Kasumi-1 (cell line): ENCODE results near the gene LRRC4B.
"Not testable (repeated sequence)": the region's sequence is repeated elsewhere in the genome, so short reads cannot be mapped to it uniquely, and the experiment has no call there.

ENCODE experiments used
- DNase-seq, 2 experiments: peaks; one replicate each; lab custom pipeline; 2025; lab: John Stamatoyannopoulos, UW

The LRRC4B gene, protein sequence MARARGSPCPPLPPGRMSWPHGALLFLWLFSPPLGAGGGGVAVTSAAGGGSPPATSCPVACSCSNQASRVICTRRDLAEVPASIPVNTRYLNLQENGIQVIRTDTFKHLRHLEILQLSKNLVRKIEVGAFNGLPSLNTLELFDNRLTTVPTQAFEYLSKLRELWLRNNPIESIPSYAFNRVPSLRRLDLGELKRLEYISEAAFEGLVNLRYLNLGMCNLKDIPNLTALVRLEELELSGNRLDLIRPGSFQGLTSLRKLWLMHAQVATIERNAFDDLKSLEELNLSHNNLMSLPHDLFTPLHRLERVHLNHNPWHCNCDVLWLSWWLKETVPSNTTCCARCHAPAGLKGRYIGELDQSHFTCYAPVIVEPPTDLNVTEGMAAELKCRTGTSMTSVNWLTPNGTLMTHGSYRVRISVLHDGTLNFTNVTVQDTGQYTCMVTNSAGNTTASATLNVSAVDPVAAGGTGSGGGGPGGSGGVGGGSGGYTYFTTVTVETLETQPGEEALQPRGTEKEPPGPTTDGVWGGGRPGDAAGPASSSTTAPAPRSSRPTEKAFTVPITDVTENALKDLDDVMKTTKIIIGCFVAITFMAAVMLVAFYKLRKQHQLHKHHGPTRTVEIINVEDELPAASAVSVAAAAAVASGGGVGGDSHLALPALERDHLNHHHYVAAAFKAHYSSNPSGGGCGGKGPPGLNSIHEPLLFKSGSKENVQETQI

DNA sequence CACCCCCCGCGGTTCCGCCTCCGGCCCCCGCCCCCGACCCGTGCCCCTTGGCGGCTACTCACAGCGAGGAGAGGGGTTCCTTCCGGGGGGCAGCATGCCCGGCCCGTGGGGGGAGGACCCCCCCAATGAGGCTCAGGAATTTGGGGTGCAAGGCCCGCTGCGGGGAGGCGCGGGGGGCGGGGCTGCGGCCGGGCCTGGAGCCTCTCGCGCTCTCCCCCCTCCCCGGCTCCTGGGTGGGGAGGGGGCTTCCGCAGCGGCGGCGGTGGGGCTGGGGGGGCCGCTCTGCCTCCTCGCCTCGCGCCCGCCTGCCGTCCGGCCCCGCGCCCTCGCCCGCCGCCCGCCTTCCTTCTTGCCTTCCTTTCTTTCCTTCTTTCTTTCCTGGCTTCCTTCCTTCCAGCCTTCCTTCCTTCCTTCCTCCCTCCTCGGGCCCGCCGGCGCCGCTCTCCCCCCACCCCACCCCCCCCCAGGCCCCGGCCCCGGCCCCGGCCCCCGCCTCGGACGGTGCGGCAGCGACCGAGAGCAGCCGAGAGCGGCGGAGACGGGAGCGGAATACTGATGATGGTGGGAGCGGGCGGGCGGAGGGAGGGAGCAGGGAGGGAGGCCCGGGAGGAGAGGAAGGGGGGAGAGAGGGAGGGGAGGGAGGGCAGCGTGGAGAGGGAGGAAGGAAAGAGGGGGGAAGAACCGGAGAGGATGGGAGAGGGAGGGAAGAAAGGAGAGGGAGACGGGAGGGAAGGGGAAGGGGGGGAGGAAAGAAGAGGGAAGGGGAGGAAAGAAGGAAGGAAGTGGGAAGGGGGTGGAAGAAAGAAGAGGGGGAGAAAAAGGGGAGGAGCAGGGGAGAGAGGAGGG, at the start of gene LRRC4B:
TSS of gene LRRC4B (minus strand) at position 554 of the 846 bp plus-strand sequence. CDS start 19,597 bp downstream, outside the sequence.
- DNase-seq = no peak

DNA sequence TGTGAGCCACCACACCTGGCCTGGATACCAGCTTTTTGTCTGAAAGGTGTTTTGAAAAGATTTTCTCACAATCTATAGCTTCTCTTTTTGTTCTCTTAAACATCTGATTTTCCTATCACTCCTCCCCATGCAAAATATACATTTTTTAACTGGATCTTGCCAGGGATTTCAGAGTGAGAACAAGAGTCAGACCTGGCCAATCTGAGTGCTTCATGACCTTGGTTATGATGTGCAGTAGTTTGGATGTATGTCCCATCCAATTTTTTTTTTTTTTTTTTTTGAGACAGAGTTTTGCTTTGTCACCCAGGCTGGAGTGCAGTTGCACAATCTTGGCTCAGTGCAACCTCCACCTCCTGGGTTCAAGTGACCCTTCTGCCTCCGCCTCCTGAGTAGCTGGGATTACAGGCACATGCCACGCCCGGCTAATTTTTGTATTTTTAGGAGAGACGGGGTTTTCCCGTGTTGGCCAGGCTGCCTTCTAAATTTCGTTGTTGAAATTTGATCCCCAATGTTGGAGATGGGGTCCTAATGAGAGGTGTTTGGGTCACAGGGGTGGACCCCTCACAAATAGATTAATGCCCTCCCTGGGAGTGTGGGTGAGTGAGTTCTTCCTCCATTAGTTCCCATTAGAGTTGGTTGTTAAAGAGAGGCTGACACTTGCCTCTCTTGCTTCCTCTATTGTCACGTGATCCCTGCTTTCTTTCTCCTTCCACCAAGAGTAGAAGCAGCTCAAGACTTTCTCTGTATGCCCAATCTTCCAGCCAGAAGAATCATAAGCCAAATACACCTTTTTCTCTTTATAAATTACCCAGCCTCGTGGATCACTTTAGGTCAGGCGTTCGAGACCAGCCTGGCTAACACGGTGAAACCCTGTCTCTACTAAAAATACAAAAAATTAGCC, 44.5 kb upstream of the LRRC4B start:
- not testable (repeated sequence) for DNase-seq

DNA sequence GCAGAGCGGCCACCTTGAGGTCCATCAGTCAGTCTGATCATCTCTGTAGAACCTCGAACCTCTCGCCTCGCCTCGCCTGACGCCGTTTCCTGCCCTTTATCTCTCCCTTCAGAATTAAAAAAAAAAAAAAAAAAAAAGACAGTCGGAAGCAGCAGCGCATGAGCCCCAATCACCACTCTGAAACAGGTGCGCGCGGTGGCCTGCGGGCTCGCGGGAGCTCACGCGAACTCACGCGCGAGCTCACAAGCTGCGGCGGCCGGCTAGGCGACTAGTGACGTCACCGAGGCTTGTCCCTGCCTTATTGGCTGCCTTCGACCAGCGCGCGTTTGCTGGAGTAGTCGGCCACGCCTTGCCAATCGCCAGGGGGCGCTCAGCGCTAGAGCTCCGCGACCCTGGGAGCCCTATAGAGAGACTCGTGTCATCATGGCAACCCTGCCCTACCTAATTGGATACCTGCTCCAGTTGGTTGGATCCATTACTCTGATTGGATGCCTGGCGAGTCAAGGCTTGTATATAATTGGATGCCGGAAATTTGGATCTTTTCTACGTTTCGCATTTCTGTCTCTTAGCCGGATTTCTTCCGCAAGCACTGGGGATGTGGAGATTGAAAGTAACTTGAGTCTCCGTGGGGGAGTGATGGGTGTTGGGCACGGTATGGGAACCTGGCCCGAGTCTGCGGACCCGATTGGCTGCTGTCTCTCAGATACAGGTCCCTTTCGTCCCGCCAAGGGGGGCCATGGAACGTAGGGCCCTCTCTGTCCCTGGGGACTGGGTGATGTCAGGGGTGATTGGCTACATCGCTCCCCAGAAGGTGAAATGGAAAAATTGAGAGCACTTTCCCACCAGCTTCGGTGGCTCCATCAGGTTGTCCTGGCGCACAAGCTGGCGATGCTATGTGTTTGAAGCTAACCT, 39.9 kb upstream of the LRRC4B start:
- DNase-seq = no peak

DNA sequence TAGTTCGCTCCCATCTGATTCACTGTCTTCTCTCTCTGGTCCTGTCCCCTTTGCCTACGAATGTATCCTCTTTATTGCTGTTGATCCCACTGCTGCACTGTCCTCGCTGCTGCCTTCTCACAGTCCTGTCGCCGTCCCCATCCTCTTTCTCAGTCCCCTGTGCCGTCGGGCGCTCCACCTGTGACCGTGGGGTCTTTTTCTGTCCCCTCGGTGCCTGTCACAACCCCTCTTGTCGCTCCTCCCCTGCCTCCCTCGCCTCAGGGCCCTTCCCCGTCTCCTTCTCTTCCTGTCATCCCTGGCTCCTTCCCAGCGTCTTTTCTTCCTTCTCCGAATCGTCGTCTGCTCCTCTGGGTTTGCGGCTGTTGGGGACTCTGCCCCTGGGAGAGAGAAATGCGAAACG, 39.2 kb upstream of the LRRC4B start:
- DNase-seq = no peak

DNA sequence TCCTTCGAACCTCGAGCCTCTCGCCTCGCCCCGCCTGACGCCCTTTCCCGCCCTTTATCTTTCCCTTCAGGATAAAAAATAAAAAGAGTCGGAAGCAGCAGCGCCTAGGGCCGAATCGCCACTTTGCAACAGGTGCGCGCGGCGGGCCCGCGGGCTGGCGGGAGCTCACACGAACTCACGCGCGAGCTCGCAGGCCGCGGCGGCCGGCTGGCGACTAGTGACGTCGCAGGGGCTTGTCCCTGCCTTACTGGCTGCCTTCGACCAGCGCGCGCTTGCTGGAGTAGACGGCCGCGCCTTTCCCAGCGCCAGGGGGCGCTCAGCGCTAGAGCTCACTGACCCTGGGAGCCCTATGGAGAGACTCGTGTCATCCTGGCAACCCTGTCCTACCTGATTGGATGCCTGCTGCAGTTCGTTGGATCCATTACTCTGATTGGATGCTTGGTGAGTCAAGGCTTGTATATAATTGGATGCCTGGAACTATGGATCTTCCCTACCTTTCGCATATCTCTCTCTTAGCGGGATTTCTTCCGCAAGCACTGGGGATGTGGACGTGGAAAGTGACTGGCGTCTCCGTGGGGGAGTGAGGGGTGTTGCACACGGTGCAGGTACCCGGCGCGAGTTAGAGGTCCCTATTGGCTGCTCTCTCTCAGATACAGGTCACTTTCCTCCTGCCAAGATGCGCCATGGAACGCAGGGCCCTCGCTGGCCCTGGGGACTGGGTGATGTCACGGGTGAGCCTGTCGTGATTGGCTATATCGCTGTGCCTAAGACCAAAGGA, 38.0 kb upstream of the LRRC4B start:
- not testable (repeated sequence) for DNase-seq

DNA sequence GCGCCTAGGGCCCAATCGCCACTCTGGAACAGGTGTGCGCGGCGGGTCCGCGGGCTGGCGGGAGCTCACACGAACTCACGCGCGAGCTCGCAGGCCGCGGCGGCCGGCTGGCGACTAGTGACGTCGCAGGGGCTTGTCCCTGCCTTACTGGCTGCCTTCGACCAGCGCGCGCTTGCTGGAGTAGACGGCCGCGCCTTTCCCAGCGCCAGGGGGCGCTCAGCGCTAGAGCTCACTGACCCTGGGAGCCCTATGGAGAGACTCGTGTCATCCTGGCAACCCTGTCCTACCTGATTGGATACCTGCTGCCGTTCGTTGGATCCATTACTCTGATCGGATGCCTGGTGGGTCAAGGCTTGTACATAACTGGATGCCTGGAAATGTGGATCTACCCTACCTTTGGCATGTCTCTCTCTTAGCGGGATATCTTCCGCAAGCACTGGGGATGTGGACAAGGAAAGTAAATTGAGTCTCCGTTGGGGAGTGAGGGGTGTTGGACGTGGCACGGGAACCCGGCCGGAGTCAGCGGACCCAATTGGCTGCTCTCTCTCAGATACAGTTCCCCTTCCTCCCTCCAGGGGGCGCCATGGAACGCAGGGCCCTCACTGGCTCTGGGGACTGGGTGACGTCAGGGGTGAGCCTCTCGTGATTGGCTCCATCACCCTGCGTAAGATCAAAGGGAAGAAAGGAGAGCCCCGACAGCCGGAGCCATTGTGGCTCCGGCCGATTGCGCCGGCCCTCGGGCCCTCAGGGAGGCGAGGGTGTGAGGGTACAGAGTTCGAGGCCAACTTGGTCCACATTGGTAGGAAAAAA, 36.2 kb upstream of the LRRC4B start:
- not testable (repeated sequence) for DNase-seq

DNA sequence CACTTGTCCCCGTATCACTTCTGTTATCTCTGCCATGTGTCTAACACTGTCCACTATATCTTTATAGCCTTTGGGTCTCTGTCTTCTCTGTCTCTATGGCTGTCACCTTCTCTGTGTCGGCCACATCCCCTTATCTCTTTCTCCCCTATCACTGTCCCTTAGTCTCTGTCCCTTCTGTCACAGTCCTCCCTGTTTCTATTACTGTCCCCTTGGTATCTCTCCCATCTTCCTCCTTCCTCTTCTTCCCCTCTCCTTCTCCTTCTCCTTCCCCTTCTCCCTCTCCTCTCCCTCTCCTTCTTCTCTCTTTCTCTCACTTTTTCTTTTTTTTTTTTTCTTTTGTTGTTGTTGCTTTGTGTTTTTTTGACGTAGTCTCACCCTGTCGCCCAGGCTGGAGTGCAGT, 34.7 kb upstream of the LRRC4B start:
- DNase-seq = no peak

DNA sequence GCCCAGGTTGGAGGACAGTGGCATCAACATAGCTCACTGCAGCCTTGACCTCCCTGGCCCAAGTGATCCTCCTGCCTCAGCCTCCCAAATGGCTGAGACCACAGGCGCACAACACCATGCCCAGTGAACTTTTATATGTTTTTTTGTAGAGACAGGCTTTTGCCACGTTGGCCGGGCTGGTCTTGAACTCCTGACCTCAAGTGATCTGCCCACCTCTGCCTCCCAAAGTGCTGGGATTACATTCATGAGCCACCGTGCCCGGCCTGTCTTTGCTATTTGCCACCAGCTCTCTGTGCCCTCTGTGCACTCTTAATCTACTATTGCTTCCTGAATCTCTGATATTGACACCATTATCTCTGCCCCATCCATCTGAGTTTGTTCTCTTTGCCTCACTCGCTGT, 34.3 kb upstream of the LRRC4B start:
- DNase-seq = no peak

DNA sequence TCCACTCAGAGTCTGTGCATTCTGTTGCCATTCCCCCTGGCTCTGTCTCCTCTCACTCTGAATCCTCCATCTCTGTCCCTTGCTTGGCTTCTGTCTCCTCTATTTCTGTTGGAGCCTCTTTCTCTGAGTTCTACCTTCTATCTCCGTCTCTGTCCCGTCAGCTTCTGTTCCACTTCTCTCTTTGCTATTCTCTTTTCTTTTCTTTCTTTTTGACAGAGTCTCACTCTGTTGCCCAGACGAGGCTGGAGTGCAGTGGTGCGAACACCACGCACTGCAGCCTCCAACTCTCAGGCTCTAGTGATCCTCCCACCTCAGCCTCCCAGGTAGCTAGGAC, 33.8 kb upstream of the LRRC4B start:
- DNase-seq = no peak

DNA sequence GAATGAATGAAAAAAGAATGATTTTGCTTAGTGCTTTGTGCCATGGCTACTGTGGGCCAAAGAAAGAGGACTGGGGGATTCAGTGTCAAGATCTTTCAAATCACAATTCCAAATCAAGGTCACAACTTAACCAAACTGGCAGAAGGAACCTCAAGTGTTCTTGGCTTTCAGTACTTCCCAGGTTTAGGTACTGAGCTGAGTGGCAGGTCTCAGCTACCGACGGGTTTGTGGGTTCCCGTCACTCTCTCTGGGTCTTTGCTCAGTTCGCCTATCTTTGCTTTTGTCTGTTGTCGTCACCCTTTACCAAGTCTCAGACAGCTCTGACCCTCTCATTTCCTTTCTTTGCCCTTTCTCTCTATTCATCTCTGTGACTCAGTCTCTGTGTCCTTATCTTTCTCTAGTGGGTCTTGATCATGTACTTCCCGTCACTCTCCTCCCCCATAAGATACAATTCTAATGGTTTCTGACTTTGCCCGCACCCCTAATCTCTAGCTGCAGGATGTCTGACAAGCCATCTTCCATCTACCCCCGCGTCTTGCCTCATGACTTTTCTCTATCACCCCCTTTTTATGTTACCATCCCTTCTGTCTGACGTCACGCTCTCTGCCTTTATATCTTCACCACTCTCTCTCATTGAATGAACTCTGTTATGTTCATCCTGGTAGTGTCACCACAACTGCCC, 33.3 kb upstream of the LRRC4B start:
- DNase-seq = no peak

DNA sequence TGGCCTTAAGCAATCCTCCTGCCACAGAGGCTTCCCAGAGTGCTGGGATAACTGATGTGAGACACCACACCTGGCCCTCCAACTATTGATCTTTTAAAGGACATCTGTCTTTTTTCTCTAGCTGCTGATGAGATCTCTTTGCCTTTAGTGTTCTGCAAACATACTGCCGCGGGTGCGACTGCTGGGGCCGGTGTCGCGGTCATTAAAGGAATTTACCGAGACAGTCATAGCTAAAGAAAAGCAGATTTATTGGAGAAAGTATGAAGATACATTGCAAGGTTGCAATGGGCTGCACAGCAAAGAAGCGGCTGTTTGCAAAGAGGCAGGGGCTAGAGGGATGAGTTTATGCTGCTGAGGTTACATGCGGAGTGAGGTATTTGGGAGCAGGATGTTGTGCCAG, 31.2 kb upstream of the LRRC4B start:
- DNase-seq = no peak

DNA sequence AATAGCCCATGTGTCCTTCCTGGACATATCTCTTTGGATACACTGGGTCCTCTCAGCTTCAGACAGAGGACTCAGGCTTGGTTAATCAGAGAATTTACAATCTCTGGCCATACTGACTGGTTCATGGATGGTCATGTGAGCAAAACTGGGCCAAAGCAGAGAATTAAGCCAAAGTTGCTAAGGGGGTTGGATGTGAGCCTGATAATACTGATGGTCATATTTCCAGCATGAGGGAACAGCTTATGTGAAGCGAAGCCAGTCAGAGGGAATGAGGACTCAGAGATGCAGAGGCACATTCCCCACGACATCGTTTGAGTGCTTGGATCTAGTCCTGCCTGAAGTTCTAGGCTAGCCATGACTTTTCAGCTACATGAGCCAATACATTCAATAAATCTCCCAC, 22.0 kb upstream of the LRRC4B start:
- DNase-seq = no peak

DNA sequence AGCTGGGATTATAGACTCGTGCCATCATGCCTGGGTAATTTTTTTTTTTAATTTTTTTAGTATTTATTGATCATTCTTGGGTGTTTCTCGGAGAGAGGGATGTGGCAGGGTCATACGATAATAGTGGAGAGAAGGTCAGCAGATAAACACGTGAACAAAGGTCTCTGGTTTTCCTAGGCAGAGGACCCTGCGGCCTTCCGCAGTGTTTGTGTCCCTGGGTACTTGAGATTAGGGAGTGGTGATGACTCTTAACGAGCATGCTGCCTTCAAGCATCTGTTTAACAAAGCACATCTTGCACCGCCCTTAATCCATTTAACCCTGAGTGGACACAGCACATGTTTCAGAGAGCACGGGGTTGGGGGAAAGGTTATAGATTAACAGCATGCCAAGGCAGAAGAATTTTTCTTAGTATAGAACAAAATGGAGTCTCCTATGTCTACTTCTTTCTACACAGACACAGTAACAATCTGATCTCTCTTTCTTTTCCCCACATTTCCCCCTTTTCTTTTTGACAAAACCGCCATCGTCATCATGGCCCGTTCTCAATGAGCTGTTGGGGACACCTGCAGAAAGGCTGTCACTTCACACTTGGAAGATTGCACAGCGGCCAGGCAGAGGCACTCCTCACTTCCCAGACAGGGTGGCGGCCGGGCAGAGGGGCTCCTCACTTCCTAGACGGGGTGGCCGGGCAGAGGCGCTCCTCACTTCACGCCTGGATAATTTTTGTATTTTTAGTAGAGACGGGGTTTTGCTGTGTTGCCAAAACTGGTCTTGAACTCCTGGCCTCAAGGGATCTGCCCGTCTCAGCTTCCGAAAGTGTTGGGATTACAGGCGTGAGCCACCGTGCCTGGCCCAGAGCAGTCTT, 13.8 kb upstream of the LRRC4B start:
- DNase-seq = not testable (repeated sequence)

DNA sequence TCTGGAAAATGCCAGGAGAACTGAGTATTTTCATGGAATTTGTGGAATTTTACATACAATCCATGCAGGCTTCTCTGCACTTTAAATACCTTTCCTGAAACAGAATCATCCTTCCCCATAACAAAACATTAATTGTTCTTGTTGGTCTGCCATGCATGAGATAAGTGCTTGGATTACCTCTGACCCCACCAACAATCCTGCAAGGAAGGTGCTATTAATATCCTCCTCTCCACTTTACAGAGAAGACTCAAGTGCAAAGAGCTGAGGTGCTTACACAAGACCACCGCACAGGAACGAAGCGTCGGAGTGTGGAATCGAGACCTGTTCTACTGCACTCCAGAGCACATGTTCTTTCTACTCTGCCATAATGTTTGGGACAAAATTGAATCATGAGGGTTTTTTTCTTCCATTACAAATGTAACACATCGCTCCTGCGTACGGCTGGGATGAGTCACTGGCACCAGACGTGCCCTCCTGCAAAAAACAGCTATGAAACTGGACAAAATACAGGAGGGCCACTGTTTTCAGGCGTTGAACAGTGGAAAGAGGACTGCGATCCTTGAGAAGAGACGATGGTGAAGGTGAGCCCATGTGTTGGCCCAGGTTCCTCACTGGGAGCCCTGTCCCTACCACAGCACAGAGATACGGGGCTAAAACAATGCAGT, 12.9 kb upstream of the LRRC4B start:
- DNase-seq = no peak

DNA sequence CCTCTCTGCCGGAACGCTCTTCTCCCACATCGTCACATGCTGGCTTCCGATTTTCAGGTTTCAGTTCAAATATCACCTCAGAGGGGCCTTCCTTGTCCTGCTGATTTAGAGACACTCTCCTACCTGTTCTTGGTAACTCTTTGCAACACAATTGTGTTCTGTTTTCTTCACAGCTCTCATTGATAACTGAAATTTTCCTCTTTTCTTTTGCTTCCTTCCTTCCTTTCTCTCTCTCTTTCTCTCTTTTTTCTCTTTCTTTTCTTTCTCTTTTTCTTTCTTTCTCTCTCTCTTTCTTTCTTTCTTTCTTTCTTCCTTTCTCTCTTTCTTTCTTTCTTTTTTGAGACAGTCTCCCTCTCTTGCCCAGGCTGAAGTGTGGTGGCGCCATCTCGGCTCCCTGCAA, 12.0 kb upstream of the LRRC4B start:
- DNase-seq = no peak

DNA sequence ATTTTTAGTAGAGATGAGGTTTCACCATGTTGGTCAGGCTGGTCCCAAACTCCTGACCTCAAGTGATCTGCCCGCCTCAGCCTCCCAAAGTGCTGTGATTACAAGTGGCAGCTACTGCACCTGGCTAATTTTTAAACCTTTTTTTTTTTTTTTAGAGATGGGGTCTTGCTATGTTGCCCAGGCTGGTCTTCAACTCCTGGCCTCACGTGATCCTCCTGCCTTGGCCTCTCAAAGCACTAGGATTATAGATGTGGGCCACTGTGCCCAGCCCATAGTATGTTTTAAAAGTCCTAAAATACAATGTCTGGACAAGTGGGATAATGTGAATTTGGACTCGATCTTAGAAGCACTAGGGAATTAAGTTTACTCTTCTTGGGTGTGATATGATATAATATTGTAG, 8.5 kb upstream of the LRRC4B start:
- DNase-seq = not testable (repeated sequence)
